HepG2 (cell line): ENCODE results near the gene PAIP1. TPM values are rescaled to one million over a fixed set of nuclear protein-coding genes. Genes with fewer than 3 reads are reported as not detected.

Source experiments
- GTF3A ChIP-seq: sonication (generic); formaldehyde crosslinking; conservative IDR thresholded peaks from 2 replicates; pipeline ENCODE4 v1.4.0; 2020; ENCODE audit warnings: mild to moderate bottlenecking, missing genetic modification reagents
- HMG20B ChIP-seq: conservative IDR thresholded peaks from 2 replicates; pipeline ENCODE4 v1.6.1; 2016; ENCODE audit warnings: missing genetic modification reagents, missing compliant biosample characterization
- MAF1 ChIP-seq: sonication (generic); formaldehyde crosslinking; IDR thresholded peaks from 2 replicates; pipeline ENCODE4 v1.5.0; 2020; ENCODE audit warnings: missing genetic modification reagents, borderline replicate concordance
- NCOA1 ChIP-seq: sonication (generic); formaldehyde crosslinking; IDR thresholded peaks from 2 replicates; pipeline ENCODE4 v1.9.0; 2021; ENCODE audit warnings: missing genetic modification reagents
- NFIB ChIP-seq: sonication (generic); formaldehyde crosslinking; IDR thresholded peaks from 2 replicates; pipeline ENCODE4 v1.9.0; 2021; ENCODE audit warnings: missing genetic modification reagents, mild to moderate bottlenecking, borderline replicate concordance
- PLSCR1 ChIP-seq: sonication (generic); formaldehyde crosslinking; IDR thresholded peaks from 2 replicates; pipeline ENCODE4 v1.5.0; 2020; ENCODE audit warnings: missing genetic modification reagents, mild to moderate bottlenecking, borderline replicate concordance
- TOPORS ChIP-seq: sonication (generic); formaldehyde crosslinking; IDR thresholded peaks from 2 replicates; pipeline ENCODE4 v1.8.0; 2023; ENCODE audit warnings: mild to moderate bottlenecking, missing genetic modification reagents
- ZBTB4 ChIP-seq: sonication (generic); formaldehyde crosslinking; IDR thresholded peaks from 2 replicates; pipeline ENCODE4 v1.4.0; 2020; ENCODE audit warnings: missing genetic modification reagents, mild to moderate bottlenecking, borderline replicate concordance
- ZNF318 ChIP-seq: sonication (generic); formaldehyde crosslinking; IDR thresholded peaks from 2 replicates; pipeline ENCODE4 v1.4.0; 2020; ENCODE audit warnings: mild to moderate bottlenecking, missing genetic modification reagents
- ZNF510 ChIP-seq: sonication (generic); formaldehyde crosslinking; IDR thresholded peaks from 2 replicates; pipeline ENCODE4 v1.4.0; 2020; ENCODE audit warnings: low read depth, mild to moderate bottlenecking, missing genetic modification reagents
- ZNF576 ChIP-seq: sonication (generic); formaldehyde crosslinking; IDR thresholded peaks from 2 replicates; pipeline ENCODE4 v1.4.0; 2020; ENCODE audit warnings: mild to moderate bottlenecking, missing genetic modification reagents
- ZNF749 ChIP-seq: sonication (generic); formaldehyde crosslinking; IDR thresholded peaks from 2 replicates; pipeline ENCODE4 v1.8.0; 2022; ENCODE audit warnings: mild to moderate bottlenecking, missing genetic modification reagents, moderate library complexity, borderline replicate concordance
- ZNF776 ChIP-seq: sonication (generic); formaldehyde crosslinking; IDR thresholded peaks from 2 replicates; pipeline ENCODE4 v1.4.0; 2020; ENCODE audit warnings: mild to moderate bottlenecking, missing genetic modification reagents
- ZNF792 ChIP-seq: IDR thresholded peaks from 2 replicates; pipeline ENCODE4 v1.6.1; 2016
- polyA plus RNA-seq, 8 experiments: library from polyadenylated mRNA; depleted of rRNA in 3 of 8; stranded (reverse) in 7 of 8; unstranded in 1 of 8; fragments of >200 nt; fragmentation: Illumina TruSeq in 4 of 8; extraction: Trizol in 4 of 8; gene quantifications; 2 replicates each; pipeline versions ENCODE4 v1.2.1 to v1.2.3, GENCODE V29; 2011 to 2016; ENCODE audit warnings: low read depth in 4 of 8, missing spikeins in 1 of 8, mixed read lengths in 1 of 8; ENCODE audit not compliant: insufficient read depth in 1 of 8
- total RNA-seq, 5 experiments: library from RNA; depleted of rRNA; stranded (reverse); fragments of >200 nt; fragmentation: Illumina TruSeq; extraction: Trizol; gene quantifications; 2 replicates each; pipeline ENCODE4 v1.2.3, GENCODE V29; 2016; ENCODE audit warnings: low read depth in 1 of 5

The PAIP1 gene
- total and polyA plus RNA-seq, 2 of the 13 experiments (the other 11 are each of a cell fraction or from before 2014, with no cell fraction given) = 96.6 to 116 TPM

GRCh38 chr5:43555895-43556606 is 826 bp downstream of the PAIP1 start (continued):
- TF ChIP-seq ZNF510 (CRISPR knock-in tag) = no peak
- no peak for TF ChIP-seq NCOA1 (CRISPR knock-in tag)
- no peak for TF ChIP-seq MAF1 (CRISPR knock-in tag)
- no peak for TF ChIP-seq ZBTB4 (CRISPR knock-in tag)
- TF ChIP-seq HMG20B = no peak
- no peak for TF ChIP-seq ZNF576 (CRISPR knock-in tag)
- 0 out of 2 replicates have a peak, but pooled peaks have one; percentile 38 for TF ChIP-seq GTF3A (CRISPR knock-in tag)
- no peak for TF ChIP-seq PLSCR1 (CRISPR knock-in tag)
- 0 out of 2 replicates have a peak, but pooled peaks have one; percentile 30 for TF ChIP-seq ZNF776 (CRISPR knock-in tag)
- no peak for TF ChIP-seq ZNF749 (CRISPR knock-in tag)
- no peak for TF ChIP-seq ZNF792
- no peak for TF ChIP-seq TOPORS (CRISPR knock-in tag)
- no peak for TF ChIP-seq NFIB (CRISPR knock-in tag)
- no peak for TF ChIP-seq ZNF318 (CRISPR knock-in tag)
